Kidney tubule cell (primary cell): ENCODE data around the gene MAL.

Source experiments
- DNase-seq: peaks from one replicate; pipeline ENCODE4 v3.0.0-alpha.2; 2018; ENCODE audit warnings: low spot score

The MAL gene

GRCh38 chr2:95025406-95026319, at the start of gene MAL:
Gene MAL (plus strand): TSS chr2:95025708. CDS start chr2:95025793, 85 bp downstream.
- peak; percentile 75 for DNase-seq

GRCh38 chr2:94977826-94978225, 47.7 kb upstream of the MAL start:
- no peak for DNase-seq

- DNase-seq, result no peak
These were observed 46.6 kb upstream of the MAL start for GRCh38 chr2:94978917-94979316.

GRCh38 chr2:94979406-94980375, 45.8 kb upstream of the MAL start:
- no peak for DNase-seq

GRCh38 chr2:94980406-94980805, 45.1 kb upstream of the MAL start:
- DNase-seq, result no peak

- DNase-seq, result no peak
These were observed 43.4 kb upstream of the MAL start for GRCh38 chr2:94982156-94982555.

- DNase-seq, result peak; percentile 91
These were observed 42.8 kb upstream of the MAL start for GRCh38 chr2:94982675-94983074.

- peak; percentile 81 for DNase-seq
These were observed 40.4 kb upstream of the MAL start for GRCh38 chr2:94984964-94985575.

GRCh38 chr2:94985636-94986035, 39.9 kb upstream of the MAL start:
- DNase-seq, result no peak

GRCh38 chr2:94986392-94986963, 39.0 kb upstream of the MAL start:
- DNase-seq, result peak; percentile 77

- DNase-seq, result no peak
These were observed 38.2 kb upstream of the MAL start for GRCh38 chr2:94987074-94988020.

GRCh38 chr2:94990956-94991355, 34.6 kb upstream of the MAL start:
- no peak for DNase-seq

GRCh38 chr2:94992360-94992759, 33.1 kb upstream of the MAL start:
- no peak for DNase-seq

GRCh38 chr2:94993176-94994062, 32.1 kb upstream of the MAL start:
- no peak for DNase-seq

- DNase-seq, result no peak
These were observed 31.2 kb upstream of the MAL start for GRCh38 chr2:94994063-94994913.

GRCh38 chr2:94994914-94995552, 30.5 kb upstream of the MAL start:
- DNase-seq, result peak; percentile 50

- no peak for DNase-seq
These were observed 29.8 kb upstream of the MAL start for GRCh38 chr2:94995553-94996304.
